Measurements from ENCODE around the gene C4A. TPM values are rescaled to one million over a fixed set of nuclear protein-coding genes. Genes with fewer than 3 reads are reported as not detected.
A peak's percentile ranks its signal among the peaks of the same experiment; 100 is the strongest.

The C4A gene
- total and polyA plus RNA-seq, 2 of the 4 experiments (the other 2 are of a cell fraction) = 0.90 to 3.8 TPM

- Histone ChIP-seq H3K4ac (ENCODE audit: low read depth, low read length) (peak overlapping the region; percentile 93), H3K14ac (replicated peaks; ENCODE audit: low read depth, low read length) (no peak overlapping the region), H4K5ac (ENCODE audit: low read depth, low read length) (peak overlapping the region; percentile 67; the same call in 1 of the 2 replicates), H2AK9ac (replicated peaks; ENCODE audit: low read depth, low read length, poor library complexity) (peak overlapping the region; percentile 85), H2BK20ac (ENCODE audit: low read depth, low read length) (no peak overlapping the region), H3K79me1 (ENCODE audit: low read depth in 1 of 2, low read length in 2 of 2) (peaks cover 19 to 52% of the 10 kb centered on the region in 2 experiments), H2AFZ (replicated peaks; ENCODE audit: low read length, poor library complexity) (no peak overlapping the region), H2BK120ac (ENCODE audit: low read depth, low read length) (no peak overlapping the region), H2BK5ac (ENCODE audit: low read depth, low read length, poor library complexity, severe bottlenecking) (no peak overlapping the region), H3K18ac (ENCODE audit: low read depth, low read length) (no peak overlapping the region), H3K56ac (ENCODE audit: extremely low read depth, insufficient read depth, low read length) (no peak overlapping the region), H3K4me1 (ENCODE audit: control insufficient read depth, insufficient read depth, low read length) (peaks cover 11% of the 10 kb centered on the region), H3K36me3 (ENCODE audit: control insufficient read depth, insufficient read depth, low read length) (peaks cover 43% of the 10 kb centered on the region), H2BK15ac (ENCODE audit: low read depth, low read length) (no peak overlapping the region), H4K20me1 (ENCODE audit: insufficient read depth, low read length) (no peaks in the 10 kb centered on the region), H3K4me3 (ENCODE audit: insufficient read depth, low read depth, low read length) (peak overlapping the region; percentile 60), H3K9me3 (ENCODE audit: control insufficient read depth, insufficient read depth, low read length) (no peaks in the 10 kb centered on the region), H4K8ac (ENCODE audit: low read depth in 2 of 2, low read length in 2 of 2) (peak overlapping the region; percentile 98 to 99), H2AK5ac (ENCODE audit: low read depth, low read length) (peak overlapping the region; percentile 66; the same call in 1 of the 2 replicates), H3K27me3 (ENCODE audit: control insufficient read depth, insufficient read depth, low read length) (no peaks in the 10 kb centered on the region), H3K9ac (ENCODE audit: low read depth, low read length) (peak overlapping the region; percentile 90), H3K9me1 (ENCODE audit: insufficient read depth, low read length) (peaks cover 6% of the 10 kb centered on the region; the same call in 1 of the 2 replicates), H3K4me2 (ENCODE audit: low read depth, low read length) (peak overlapping the region; percentile 61), H3K23ac (ENCODE audit: low read depth, low read length) (peak overlapping the region; percentile 80; the same call in 1 of the 2 replicates), H3K27ac (ENCODE audit: insufficient read depth, low read length) (peak overlapping the region; percentile 93), H4K91ac (ENCODE audit: insufficient read depth, low read depth, low read length) (peak overlapping the region; percentile 97; the same call in 1 of the 2 replicates)
- BruUV-seq (replicated peaks) = no TSS peak
- ChIA-PET CTCF (no interaction called here), POLR2A (ENCODE audit: unreplicated experiment) (interaction anchor here (1.8 kb wide), 1 partner anchor 12 kb away, joined by 10 read pairs; the partner anchor contains the start of genes NELFE and SKIC2)
- in situ Hi-C loops (cut with MboI; ENCODE audit: low sequenced_read_pairs) = loop anchor here (10.0 kb wide), 2 partner anchors 144 to 204 kb away; partner anchors contain the start of genes AGPAT1 and RNF5
- whole genome bisulfite sequencing, 2 experiments (ENCODE audit: extremely low coverage in 2 of 2, insufficient read length in 1 of 2) = 97% methylated on average over 7 of the region's 18 CpGs; no CpG with 5 or more reads in 1 of the 2 experiments
- TF ChIP-seq NFE2L2 (IDR thresholded peaks at IDR 0.05; ENCODE audit: low read depth, low read length) = no peak
- TF ChIP-seq ELK1 (IDR thresholded peaks at IDR 0.05; ENCODE audit: borderline replicate concordance, low read depth, low read length) = no peak
- TF ChIP-seq RFX5 (IDR thresholded peaks at IDR 0.05; ENCODE audit: low read depth, low read length) = no peak
- TF ChIP-seq USF2 (IDR thresholded peaks at IDR 0.05; ENCODE audit: low read depth, low read length) = no peak
- no peak for TF ChIP-seq MXI1 (IDR thresholded peaks at IDR 0.05; ENCODE audit: borderline replicate concordance, low read depth, low read length)
- TF ChIP-seq SMC3 (IDR thresholded peaks at IDR 0.05; ENCODE audit: low read depth, low read length) = no peak
- TF ChIP-seq CHD1 (IDR thresholded peaks at IDR 0.05; ENCODE audit: low read depth, low read length) = no peak
- no peak for TF ChIP-seq BHLHE40 (IDR thresholded peaks at IDR 0.05; ENCODE audit: low read depth, low read length)
- no peak for TF ChIP-seq FOS (IDR thresholded peaks at IDR 0.05; ENCODE audit: low read depth, low read length)
- DNase-seq = no peak
- dilution Hi-C loops (cut with HindIII; ENCODE audit: low sequenced_read_pairs, unreplicated experiment) = no loop called here
- intact Hi-C loops (cut with micrococcal nuclease) = no loop called here
- no peak for ATAC-seq (ENCODE audit: low read depth)
Observed at GRCh38 chr6:31970604-31971271, 11.1 kb upstream of the C4A start.
